Neural progenitor cell (in vitro differentiated cells): Measurements from ENCODE around the gene KNDC1. TPM values are rescaled to one million over a fixed set of nuclear protein-coding genes. Genes with fewer than 3 reads are reported as not detected.

Experiments
- DNase-seq: peaks from one replicate; pipeline ENCODE4 v3.0.0-alpha.2; 2016; ENCODE audit warnings: low spot score
- H2AFZ ChIP-seq: fragments of 200-600 bp; sonication (generic); replicated peaks from 2 replicates; pipeline ENCODE4 v1.6.1; 2016; ENCODE audit warnings: antibody characterized with exemption
- H3F3A ChIP-seq: fragments of 200-600 bp; sonication (generic); 2 replicates; pipeline ENCODE4 v1.6.1; 2016; ENCODE audit warnings: antibody characterized with exemption, low read depth
- H3K27ac ChIP-seq: fragments of 200-600 bp; sonication (generic); 2 replicates; pipeline ENCODE4 v1.5.1; 2016; ENCODE audit warnings: mild to moderate bottlenecking
- H3K27me3 ChIP-seq: fragments of 200-600 bp; sonication (generic); 2 replicates; pipeline ENCODE4 v1.6.1; 2016; ENCODE audit warnings: mild to moderate bottlenecking, moderate library complexity
- H3K36me3 ChIP-seq: fragments of 200-600 bp; sonication (generic); 2 replicates; pipeline ENCODE4 v1.5.1; 2016
- H3K4me1 ChIP-seq: fragments of 200-600 bp; sonication (generic); 2 replicates; pipeline ENCODE4 v1.6.1; 2016; ENCODE audit warnings: mixed run types
- H3K4me2 ChIP-seq: fragments of 200-600 bp; sonication (generic); 2 replicates; pipeline ENCODE4 v1.6.1; 2016
- H3K4me3 ChIP-seq: fragments of 200-600 bp; sonication (generic); 2 replicates; pipeline ENCODE4 v1.5.1; 2016
- H3K79me2 ChIP-seq: fragments of 200-600 bp; sonication (generic); 2 replicates; pipeline ENCODE4 v1.6.1; 2016; ENCODE audit warnings: low read depth
- H3K9ac ChIP-seq: fragments of 200-600 bp; sonication (generic); 2 replicates; pipeline ENCODE4 v1.6.1; 2016
- H3K9me3 ChIP-seq: fragments of 200-600 bp; sonication (generic); 2 replicates; pipeline ENCODE4 v1.5.1; 2016; ENCODE audit warnings: low read depth
- H4K20me1 ChIP-seq: fragments of 200-600 bp; sonication (generic); 2 replicates; pipeline ENCODE4 v1.6.1; 2016; ENCODE audit warnings: low read depth
- H3K27ac Mint-ChIP-seq: 3 replicates; pipeline ENCODE4 v1.8.0; 2021; ENCODE audit warnings: mixed read lengths
- H3K27me3 Mint-ChIP-seq: 2 replicates; pipeline ENCODE4 v1.8.0; 2022; ENCODE audit warnings: low read depth, mild to moderate bottlenecking, inconsistent platforms, moderate library complexity, mixed read lengths; ENCODE audit not compliant: insufficient read depth
- H3K36me3 Mint-ChIP-seq: 3 replicates; pipeline ENCODE4 v1.8.0; 2021; ENCODE audit warnings: mixed read lengths
- H3K4me1 Mint-ChIP-seq: 3 replicates; pipeline ENCODE4 v1.8.0; 2021; ENCODE audit warnings: mixed read lengths
- H3K4me3 Mint-ChIP-seq: 3 replicates; pipeline ENCODE4 v1.8.0; 2021; ENCODE audit warnings: mild to moderate bottlenecking, moderate library complexity, mixed read lengths
- H3K9me3 Mint-ChIP-seq: 3 replicates; pipeline ENCODE4 v1.8.0; 2020; ENCODE audit warnings: mixed read lengths
- CTCF ChIP-seq: fragments of 200-600 bp; sonication (generic); IDR thresholded peaks from 2 replicates; pipeline ENCODE4 v1.5.1; 2017; ENCODE audit warnings: antibody characterized with exemption, mild to moderate bottlenecking
- EZH2 ChIP-seq: fragments of 200-600 bp; sonication (generic); IDR thresholded peaks from 2 replicates; pipeline ENCODE4 v1.6.1; 2017; ENCODE audit warnings: antibody characterized with exemption, mild to moderate bottlenecking, moderate library complexity
- EZH2phosphoT487 ChIP-seq: fragments of 200-600 bp; sonication (generic); IDR thresholded peaks from 2 replicates; pipeline ENCODE4 v1.6.1; 2017; ENCODE audit warnings: antibody characterized with exemption
- total RNA-seq: library from RNA; depleted of rRNA; stranded (reverse); fragments of >200 nt; gene quantifications from 2 replicates; pipeline ENCODE4 v1.2.3, GENCODE V29; 2015; ENCODE audit warnings: low replicate concordance

The KNDC1 gene
- total RNA-seq, 1 donor from 2014 or later, result 1.8 TPM

GRCh38 chr10:133156674-133157579 is 3.1 kb upstream of the KNDC1 start:
- H3K4me1 Mint-ChIP-seq, result peaks cover 16% of the 10 kb centered on the region
- no peak overlapping the region for H3K4me2 ChIP-seq

GRCh38 chr10:133157662-133158436 is 2.2 kb upstream of the KNDC1 start:
- no peaks in the 10 kb centered on the region for H3K36me3 Mint-ChIP-seq
- peaks cover 2% of the 10 kb centered on the region for H3K27me3 Mint-ChIP-seq
- no peaks in the 10 kb centered on the region for H3K79me2 ChIP-seq
- TF ChIP-seq CTCF (no peak), EZH2phosphoT487 (no peak), EZH2 (no peak)
- H3K36me3 ChIP-seq, result no peaks in the 10 kb centered on the region
- DNase-seq, result no peak
- no peak overlapping the region for H3K4me3 ChIP-seq
- H3F3A ChIP-seq, result peaks cover 17% of the 10 kb centered on the region
- H3K27ac ChIP-seq, result no peak overlapping the region
- no peaks in the 10 kb centered on the region for H3K9me3 Mint-ChIP-seq
- peaks cover 16% of the 10 kb centered on the region for H3K27me3 ChIP-seq
- H3K27ac Mint-ChIP-seq, result peak overlapping the region; percentile 40
- H3K4me3 Mint-ChIP-seq, result peak overlapping the region; percentile 38
- H3K9me3 ChIP-seq, result no peaks in the 10 kb centered on the region
- peaks cover 17% of the 10 kb centered on the region for H4K20me1 ChIP-seq
- no peak overlapping the region for H3K9ac ChIP-seq
- H2AFZ ChIP-seq, result no peak overlapping the region
- H3K4me1 Mint-ChIP-seq, result peaks cover 11% of the 10 kb centered on the region
- H3K4me1 ChIP-seq, result peaks cover 25% of the 10 kb centered on the region
- H3K4me2 ChIP-seq, result no peak overlapping the region

More at GRCh38 chr10:133156674-133157579, 3.1 kb upstream of the KNDC1 start:
- H4K20me1 ChIP-seq, result peaks cover 14% of the 10 kb centered on the region
- Mint-ChIP-seq H3K27me3 (peaks cover 2% of the 10 kb centered on the region), H3K27ac (no peak overlapping the region), H3K9me3 (no peaks in the 10 kb centered on the region), H3K4me3 (peak overlapping the region; percentile 38), H3K36me3 (no peaks in the 10 kb centered on the region)
- no peaks in the 10 kb centered on the region for H3K36me3 ChIP-seq
- no peak for TF ChIP-seq EZH2
- TF ChIP-seq EZH2phosphoT487, result no peak
- TF ChIP-seq CTCF, result no peak
- H3K27me3 ChIP-seq, result peaks cover 16% of the 10 kb centered on the region
- DNase-seq, result no peak
- H3K27ac ChIP-seq, result no peak overlapping the region
- peaks cover 25% of the 10 kb centered on the region for H3F3A ChIP-seq
- H3K4me1 ChIP-seq, result peaks cover 31% of the 10 kb centered on the region
- no peaks in the 10 kb centered on the region for H3K9me3 ChIP-seq
- no peak overlapping the region for H3K4me3 ChIP-seq
- H3K79me2 ChIP-seq, result no peaks in the 10 kb centered on the region
- no peak overlapping the region for H3K9ac ChIP-seq
- no peak overlapping the region for H2AFZ ChIP-seq

- Histone ChIP-seq H2AFZ (no peak overlapping the region), H3K4me3 (no peak overlapping the region), H3K4me1 (peaks cover 25% of the 10 kb centered on the region), H3K4me2 (no peak overlapping the region), H3K9me3 (no peaks in the 10 kb centered on the region), H3K27me3 (peaks cover 16% of the 10 kb centered on the region), H3F3A (peaks cover 17% of the 10 kb centered on the region), H3K27ac (no peak overlapping the region), H3K9ac (no peak overlapping the region), H3K36me3 (no peaks in the 10 kb centered on the region), H4K20me1 (peaks cover 17% of the 10 kb centered on the region), H3K79me2 (no peaks in the 10 kb centered on the region)
- H3K4me1 Mint-ChIP-seq, result peaks cover 11% of the 10 kb centered on the region
- H3K27ac Mint-ChIP-seq, result no peak overlapping the region
- peaks cover 3% of the 10 kb centered on the region for H3K27me3 Mint-ChIP-seq
- no peak for DNase-seq
- no peak for TF ChIP-seq EZH2
- no peak for TF ChIP-seq CTCF
- TF ChIP-seq EZH2phosphoT487, result no peak
- H3K36me3 Mint-ChIP-seq, result no peaks in the 10 kb centered on the region
- H3K4me3 Mint-ChIP-seq, result no peak overlapping the region
- H3K9me3 Mint-ChIP-seq, result no peaks in the 10 kb centered on the region
Measured at GRCh38 chr10:133158437-133158755, 1.6 kb upstream of the KNDC1 start.
